GM19099 (cell line): Measurements from ENCODE around the gene IRF2BP2.

Source experiments
- POLR2A ChIP-seq: IDR thresholded peaks from 3 replicates; pipeline ENCODE4 v1.6.1; 2011; ENCODE audit warnings: low read depth; ENCODE audit not compliant: insufficient read length; ENCODE audit errors: extremely low read depth

Gene IRF2BP2

GRCh38 chr1:234610666-234611224 is 767 bp upstream of the IRF2BP2 start:
- peak; percentile 95 for TF ChIP-seq POLR2A

- no peak for TF ChIP-seq POLR2A
Measured at GRCh38 chr1:234609691-234610042, 311 bp downstream of the IRF2BP2 start.

GRCh38 chr1:234608911-234609690 is 877 bp downstream of the IRF2BP2 start:
- TF ChIP-seq POLR2A, result peak; percentile 40

GRCh38 chr1:234608025-234608910 is 1.7 kb downstream of the IRF2BP2 start:
- TF ChIP-seq POLR2A, result peak; percentile 74

DNA sequence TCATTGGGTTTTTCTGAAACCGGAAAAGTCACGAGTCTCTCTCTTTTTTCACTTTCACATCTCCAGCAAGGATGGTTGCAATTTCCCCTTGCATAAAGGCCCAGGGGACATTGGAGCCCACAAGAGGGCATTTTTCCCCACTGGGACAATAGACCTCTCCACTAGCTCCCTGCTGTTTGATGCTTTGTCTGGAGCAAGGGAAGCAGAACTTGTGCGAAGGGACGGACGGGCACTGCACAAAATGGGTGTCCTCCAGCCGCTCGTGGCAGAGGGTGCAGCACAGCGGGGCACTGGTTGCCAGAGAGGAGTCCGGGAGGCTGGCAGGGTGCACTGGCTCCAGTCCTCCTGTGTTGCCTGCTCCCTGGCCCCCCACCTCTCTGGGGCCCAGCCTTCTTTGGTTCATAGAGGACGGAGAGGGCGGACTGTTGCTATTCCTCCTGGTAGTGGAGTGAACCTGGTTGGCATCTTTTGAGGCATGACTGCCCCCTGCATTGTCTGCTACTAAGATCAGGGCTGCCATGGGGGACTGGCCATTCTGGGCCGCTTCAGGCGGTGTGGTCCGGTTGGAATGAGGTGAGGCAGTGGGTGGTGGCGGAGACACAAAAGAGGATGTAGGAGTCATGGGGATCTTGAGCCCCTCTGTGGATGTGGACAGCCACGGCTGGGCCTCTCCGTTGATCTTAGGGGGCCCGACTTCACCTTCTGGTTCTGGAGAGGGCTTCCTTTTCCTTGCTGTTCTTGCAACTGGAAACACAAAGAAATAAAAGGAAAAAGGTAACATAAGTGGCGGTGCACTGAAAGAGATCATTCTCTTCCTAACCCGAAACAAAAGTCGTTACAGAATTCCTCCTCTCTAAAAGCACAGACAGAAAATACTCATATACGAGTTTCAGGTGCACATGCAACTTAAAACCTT is 2.6 kb downstream of the IRF2BP2 start:
- TF ChIP-seq POLR2A, result no peak

DNA sequence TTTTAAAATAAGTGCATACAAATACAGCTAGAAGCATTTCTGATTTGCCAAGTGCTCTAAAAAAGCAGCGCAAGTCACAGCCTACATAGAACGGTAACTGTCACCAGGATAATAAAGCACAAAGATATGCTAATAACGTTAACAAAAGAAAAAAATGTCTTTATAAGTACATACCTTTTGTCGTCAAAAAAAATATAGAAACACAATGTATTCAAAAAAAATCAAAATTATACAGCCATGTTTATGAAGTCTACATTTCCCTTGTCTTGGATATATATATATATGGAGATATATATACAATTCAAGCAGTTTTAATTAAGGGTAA is 3.2 kb downstream of the IRF2BP2 start:
- no peak for TF ChIP-seq POLR2A

DNA sequence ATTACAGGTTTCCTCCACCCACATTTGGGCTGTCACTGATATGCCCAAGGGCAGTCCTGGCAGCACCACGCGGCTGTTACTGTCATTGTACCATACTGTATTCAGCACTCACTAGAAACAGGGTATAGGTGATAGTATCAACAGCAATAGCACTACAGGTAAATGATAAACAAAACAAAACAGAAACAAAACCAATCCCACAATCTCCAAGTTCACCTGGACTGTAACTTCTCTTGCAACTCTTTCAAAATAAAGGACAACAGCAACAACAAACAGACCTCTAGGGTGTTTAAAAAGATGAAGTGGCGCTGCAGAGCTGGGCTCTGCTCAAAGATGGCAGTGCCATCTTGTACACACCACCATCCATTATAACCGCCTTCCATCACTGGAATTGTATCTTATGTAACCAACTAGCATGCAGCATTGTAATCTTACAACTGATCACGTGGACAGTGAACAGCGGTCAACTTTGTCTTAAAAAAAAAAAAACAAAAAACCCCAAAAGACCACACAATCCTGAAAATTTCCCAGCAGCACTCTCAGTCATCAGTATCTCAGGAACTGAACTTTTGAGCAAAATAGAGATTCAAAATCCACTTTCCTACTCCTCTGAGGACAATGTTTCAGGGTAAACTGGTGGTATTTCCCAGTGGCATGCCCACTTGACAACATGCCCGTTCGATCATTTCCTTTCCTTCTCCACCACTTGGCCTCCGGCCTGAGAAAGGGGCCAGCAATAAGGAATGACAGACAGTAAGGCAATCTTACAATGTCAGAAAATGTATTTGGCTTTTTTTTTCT is 3.8 kb downstream of the IRF2BP2 start:
- peak; percentile 28 for TF ChIP-seq POLR2A

- no peak for TF ChIP-seq POLR2A
Measured at GRCh38 chr1:234605399-234605982, 4.5 kb downstream of the IRF2BP2 start.

DNA sequence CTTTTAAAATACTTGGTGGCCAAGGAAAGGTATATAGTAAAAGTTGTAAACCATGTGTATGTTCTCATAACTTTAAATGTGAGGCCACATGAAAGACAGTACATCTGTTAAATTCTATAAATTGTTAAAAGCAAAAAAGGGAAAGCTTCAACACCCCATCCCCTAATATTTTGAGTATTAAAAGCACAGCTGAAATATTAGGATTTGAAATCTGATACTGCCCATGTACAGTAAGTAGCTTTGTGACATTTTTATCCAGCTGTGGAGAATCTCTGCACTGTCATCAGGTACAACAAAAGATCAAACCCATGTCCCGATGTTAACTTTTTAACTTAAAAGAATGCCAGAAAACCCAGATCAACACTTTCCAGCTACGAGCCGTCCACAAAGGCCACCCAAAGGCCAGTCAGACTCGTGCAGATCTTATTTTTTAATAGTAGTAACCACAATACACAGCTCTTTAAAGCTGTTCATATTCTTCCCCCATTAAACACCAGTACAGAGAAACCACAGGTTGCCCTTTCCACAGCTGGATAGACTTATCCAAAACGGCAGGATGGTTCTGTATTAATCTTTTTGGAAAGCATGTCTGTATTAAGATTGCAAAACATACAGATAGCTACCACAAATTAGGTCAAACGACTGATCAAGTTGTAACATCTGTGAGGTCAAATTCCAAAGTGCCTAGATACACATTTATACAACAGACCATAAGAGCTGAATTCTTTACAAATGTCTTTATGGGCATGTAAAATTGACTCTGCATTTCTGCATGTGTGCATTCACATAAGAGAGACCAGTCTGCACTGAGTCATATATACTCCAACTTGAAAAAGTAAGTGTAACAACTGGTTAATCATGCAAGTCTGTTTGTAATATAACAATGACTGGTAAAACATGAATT is 5.2 kb downstream of the IRF2BP2 start:
- no peak for TF ChIP-seq POLR2A

DNA sequence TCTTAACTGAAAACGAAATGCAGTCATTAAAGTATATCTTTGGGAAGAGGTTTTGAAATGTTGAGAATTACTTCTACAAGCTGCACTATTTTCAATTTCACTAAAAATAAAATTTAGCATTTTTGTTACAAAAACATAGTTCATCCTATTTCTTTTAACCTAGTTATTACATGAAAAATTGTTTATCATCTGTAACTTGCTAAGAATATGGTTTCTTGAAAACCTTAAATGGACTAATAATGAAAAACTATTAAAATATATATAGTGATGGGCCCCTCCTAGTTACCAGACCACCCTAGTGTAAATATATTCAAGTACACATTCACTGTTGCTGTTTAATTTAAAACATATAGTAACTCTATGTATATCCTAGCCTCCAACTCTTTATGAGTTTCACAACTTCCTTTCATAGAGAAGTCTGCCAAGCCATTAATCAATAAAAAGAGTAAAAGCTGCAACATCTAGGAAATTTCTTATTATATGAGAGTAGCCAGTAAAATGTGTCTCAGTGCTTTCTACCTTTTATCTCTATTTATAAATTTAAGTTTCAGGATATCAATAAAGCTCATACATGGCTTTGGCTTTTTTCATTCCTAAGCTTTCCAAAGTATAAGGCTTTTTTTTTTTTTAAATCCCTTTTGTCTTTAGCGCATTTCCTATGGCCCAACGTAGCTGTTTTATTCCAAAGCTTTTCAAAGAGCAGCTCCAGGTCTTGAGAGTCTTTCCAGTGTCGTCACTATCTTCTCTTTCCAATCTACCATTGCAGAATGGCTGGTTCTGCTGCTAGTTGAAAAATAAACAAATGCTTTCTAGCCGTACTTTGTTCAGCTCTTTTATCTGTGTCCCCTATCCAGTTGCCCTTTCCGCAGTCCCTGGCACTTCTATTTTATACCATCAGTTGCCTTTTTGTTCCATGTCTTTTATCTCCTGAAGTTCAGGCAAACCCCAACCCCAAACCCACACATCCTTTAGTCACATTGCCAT is 6.5 kb downstream of the IRF2BP2 start:
- TF ChIP-seq POLR2A, result no peak

- TF ChIP-seq POLR2A, result no peak
Measured at GRCh38 chr1:234602334-234603220, 7.4 kb downstream of the IRF2BP2 start.
